ENCODE data around the gene TTC23.

GRCh38 chr15:99114511-99115299 lies 134.7 kb downstream of the TTC23 start:
- no peak for TF ChIP-seq CTCF (IDR thresholded peaks at IDR 0.05)
- peak in 2 of 3 donors; percentile 4 to 43 for TF ChIP-seq POLR2AphosphoS5 (IDR thresholded peaks at IDR 0.05)
- peak; percentile 49 for TF ChIP-seq EP300 (IDR thresholded peaks at IDR 0.05)
